HCT116 (cell line): ENCODE data around the gene KCNN3. TPM values are rescaled to one million over a fixed set of nuclear protein-coding genes. Genes with fewer than 3 reads are reported as not detected.

Experiments
- ATAC-seq: fragments of 200-7000 bp; cut with Tn5 transposase; 2 replicates; pipeline ENCODE4 v1.9.1; 2020; ENCODE audit warnings: mild to moderate bottlenecking, moderate library complexity
- BruUV-seq: library from RNA; stranded (reverse); fragments of 400-500 nt; replicated peaks from 2 replicates; lab custom pipeline; 2021; lab: Mats Ljungman, UMichigan
- CTCF ChIA-PET: fragments of 300-600 bp; sonication (Branson Sonifier 250); formaldehyde crosslinking; loops from one replicate; lab custom pipeline; 2021; ENCODE audit warnings: antibody characterized with exemption; lab: Charles Lee
- POLR2A ChIA-PET: fragments of 300-600, 350-600 bp; sonication (Branson Sonifier 250); formaldehyde crosslinking; loops from one replicate; lab custom pipeline; 2021; ENCODE audit warnings: antibody characterized with exemption; lab: Charles Lee
- RAD21 ChIA-PET, 2 experiments: fragments of 300-600 bp; sonication (Branson Sonifier 250); formaldehyde crosslinking; loops; one replicate each; lab custom pipeline; 2023; ENCODE audit warnings: low total read pairs in 2 of 2; ENCODE audit not compliant: uncharacterized antibody in 2 of 2, unreplicated experiment in 2 of 2, low non-redundant PET in 1 of 2; lab: Charles Lee
- DNase-seq: peaks from one replicate; pipeline ENCODE4 v3.0.0-alpha.2; 2010; ENCODE audit warnings: low read depth, low spot score
- H2AFZ ChIP-seq: fragments of 200-600 bp; shearing (Covaris generic), sonication (generic); 2 replicates; pipeline ENCODE4 v1.6.1; 2017; ENCODE audit warnings: low read depth, mixed run types, mixed read lengths, antibody characterized with exemption, low read length; ENCODE audit not compliant: poor library complexity, severe bottlenecking
- H3K27ac ChIP-seq: 2 replicates; pipeline ENCODE4 v1.5.1; 2012; ENCODE audit warnings: low read depth, low read length
- H3K27me3 ChIP-seq: fragments of 200-600 bp; sonication (generic); 2 replicates; pipeline ENCODE4 v1.6.1; 2016; ENCODE audit warnings: mixed run types, low read length, mixed read lengths; ENCODE audit not compliant: insufficient read depth
- H3K36me3 ChIP-seq, 2 experiments: fragments of 200-500 bp in 1 of 2; fragments of 200-600 bp in 1 of 2; sonication (Bioruptor generic) in 1 of 2; sonication (generic) in 1 of 2; 2 replicates each; pipeline versions ENCODE4 v1.5.1 to v1.6.1; 2014 to 2016; ENCODE audit warnings: low read length in 2 of 2, inconsistent platforms in 1 of 2, mixed read lengths in 1 of 2, mixed run types in 1 of 2; ENCODE audit not compliant: insufficient read depth in 2 of 2, control insufficient read depth in 1 of 2
- H3K4me1 ChIP-seq, 2 experiments: fragments of 200-600 bp in 1 of 2; sonication (generic) in 1 of 2; 2 replicates each; pipeline versions ENCODE4 v1.5.1 to v1.6.1; 2012 to 2017; ENCODE audit warnings: low read length in 2 of 2, inconsistent platforms in 1 of 2, mild to moderate bottlenecking in 1 of 2, mixed read lengths in 1 of 2, mixed run types in 1 of 2, moderate library complexity in 1 of 2; ENCODE audit not compliant: insufficient read depth in 2 of 2, control insufficient read depth in 1 of 2
- H3K4me2 ChIP-seq: fragments of 200-600 bp; sonication (generic); 2 replicates; pipeline ENCODE4 v1.6.1; 2017; ENCODE audit warnings: mixed run types, low read length, mixed read lengths
- H3K4me3 ChIP-seq, 2 experiments: fragments of 200-600 bp in 1 of 2; sonication (generic) in 1 of 2; replicated peaks in 1 of 2; 2 replicates each; pipeline ENCODE4 v1.5.1; 2011 to 2016; ENCODE audit warnings: low read length in 2 of 2, control low read depth in 1 of 2, low read depth in 1 of 2, mild to moderate bottlenecking in 1 of 2, mixed read lengths in 1 of 2, mixed run types in 1 of 2
- H3K79me2 ChIP-seq: fragments of 200-600 bp; sonication (generic); 2 replicates; pipeline ENCODE4 v1.6.1; 2017; ENCODE audit warnings: mild to moderate bottlenecking, mixed run types, low read length, moderate library complexity, mixed read lengths; ENCODE audit not compliant: insufficient read depth
- H3K9ac ChIP-seq: fragments of 200-600 bp; sonication (generic); 2 replicates; pipeline ENCODE4 v1.6.1; 2016; ENCODE audit warnings: low read length, mixed read lengths
- H3K9me2 ChIP-seq: fragments of 200-600 bp; sonication (generic), shearing (Covaris generic); 2 replicates; pipeline ENCODE4 v1.6.1; 2017; ENCODE audit warnings: mixed run types, mild to moderate bottlenecking, moderate library complexity; ENCODE audit not compliant: insufficient read depth
- H3K9me3 ChIP-seq, 2 experiments: fragments of 200-500 bp in 1 of 2; fragments of 200-600 bp in 1 of 2; sonication (Bioruptor generic) in 1 of 2; sonication (generic) in 1 of 2; 2 replicates each; pipeline ENCODE4 v1.6.1; 2014 to 2017; ENCODE audit warnings: low read length in 2 of 2, mixed read lengths in 2 of 2, inconsistent platforms in 1 of 2, low read depth in 1 of 2, mild to moderate bottlenecking in 1 of 2, mixed run types in 1 of 2, moderate library complexity in 1 of 2; ENCODE audit not compliant: control insufficient read depth in 1 of 2, insufficient read depth in 1 of 2
- H4K20me1 ChIP-seq: fragments of 200-600 bp; sonication (generic), shearing (Covaris generic); 2 replicates; pipeline ENCODE4 v1.6.1; 2017; ENCODE audit warnings: mixed run types, mild to moderate bottlenecking, moderate library complexity; ENCODE audit not compliant: insufficient read depth
- CTCF ChIP-seq, 3 experiments: fragments of 200-600 bp in 1 of 3; sonication (generic) in 1 of 3; IDR thresholded peaks in 2 of 3; conservative IDR thresholded peaks in 1 of 3; 2 replicates each; pipeline ENCODE4 v1.5.1; 2012 to 2017; ENCODE audit warnings: low read depth in 2 of 3, low read length in 2 of 3, antibody characterized with exemption in 1 of 3, borderline replicate concordance in 1 of 3, control low read depth in 1 of 3, mild to moderate bottlenecking in 1 of 3, mixed read lengths in 1 of 3, mixed run types in 1 of 3, moderate library complexity in 1 of 3; ENCODE audit not compliant: insufficient read depth in 1 of 3
- RAD21 ChIP-seq: IDR thresholded peaks from 2 replicates; pipeline ENCODE4 v1.6.1; 2012; ENCODE audit warnings: low read depth, mild to moderate bottlenecking
- REST ChIP-seq: IDR thresholded peaks from 2 replicates; pipeline ENCODE4 v1.6.1; 2012; ENCODE audit warnings: low read depth
- YY1 ChIP-seq: IDR thresholded peaks from 2 replicates; pipeline ENCODE4 v1.6.1; 2011; ENCODE audit warnings: low read length, low read depth, moderate library complexity, mild to moderate bottlenecking; ENCODE audit not compliant: insufficient replicate concordance; ENCODE audit errors: extremely low read depth
- intact Hi-C: fragments of 100-400 bp; cut with micrococcal nuclease; formaldehyde crosslinking; loops from 2 replicates; pipeline ENCODE4 v1.10.0; 2022
- total RNA-seq: library from RNA; stranded (reverse); gene quantifications from one replicate; pipeline ENCODE4 v1.2.1, GENCODE V29; 2021; ENCODE audit not compliant: unreplicated experiment
- TF ChIP-seq, protein P1 (sequence below): IDR thresholded peaks from 2 replicates; pipeline ENCODE4 v1.6.1; 2012

KCNN3 gene
- total RNA-seq, 1 experiment from 2014 or later: 1.1 TPM

- no peak overlapping the region for H3K4me3 ChIP-seq
- H3K79me2 ChIP-seq: no peaks in the 10 kb centered on the region
- no peaks in the 10 kb centered on the region for H3K9me2 ChIP-seq
- ATAC-seq: no peak
- H3K36me3 ChIP-seq: no peaks in the 10 kb centered on the region
- ChIA-PET POLR2A (no interaction called here), RAD21 (no interaction called here), CTCF (interaction anchor here (1.6 kb wide), 1 partner anchor 52 kb away, joined by 3 read pairs; no protein-coding TSS in a partner anchor)
- H3K9ac ChIP-seq: no peak overlapping the region
- H3K27me3 ChIP-seq: peaks cover 11% of the 10 kb centered on the region; the same call in 1 of the 2 replicates
- no TSS peak for BruUV-seq
- no peaks in the 10 kb centered on the region for H4K20me1 ChIP-seq
- H3K27ac ChIP-seq: no peak overlapping the region
- H2AFZ ChIP-seq: no peak overlapping the region
- no peak overlapping the region for H3K4me2 ChIP-seq
- no peaks in the 10 kb centered on the region for H3K4me1 ChIP-seq
- TF ChIP-seq, protein P1, sequence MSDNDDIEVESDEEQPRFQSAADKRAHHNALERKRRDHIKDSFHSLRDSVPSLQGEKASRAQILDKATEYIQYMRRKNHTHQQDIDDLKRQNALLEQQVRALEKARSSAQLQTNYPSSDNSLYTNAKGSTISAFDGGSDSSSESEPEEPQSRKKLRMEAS: no peak
- TF ChIP-seq CTCF (IDR thresholded peaks at IDR 0.05 in 2 of 3, conservative IDR thresholded peaks at IDR 0.05 in 1 of 3; ENCODE audit: borderline replicate concordance in 1 of 3, insufficient read depth in 1 of 3, low read depth in 2 of 3, low read length in 2 of 3): no peak
- no peak for DNase-seq
- no peaks in the 10 kb centered on the region for H3K9me3 ChIP-seq
- intact Hi-C loops: loop anchor here (5.0 kb wide), 1 partner anchor 110 kb away; no protein-coding TSS in a partner anchor
Measured at GRCh38 chr1:154767315-154768240, 102.5 kb downstream of the KCNN3 start.

- Histone ChIP-seq H3K4me2 (no peak overlapping the region), H3K36me3 (no peaks in the 10 kb centered on the region), H3K9me2 (no peaks in the 10 kb centered on the region), H3K9ac (no peak overlapping the region), H3K9me3 (no peaks in the 10 kb centered on the region), H3K27me3 (peaks cover 11% of the 10 kb centered on the region; the same call in 1 of the 2 replicates), H2AFZ (no peak overlapping the region), H3K27ac (no peak overlapping the region), H3K79me2 (no peaks in the 10 kb centered on the region), H3K4me1 (no peaks in the 10 kb centered on the region), H4K20me1 (no peaks in the 10 kb centered on the region), H3K4me3 (no peak overlapping the region)
- DNase-seq (peak; percentile 38), ATAC-seq (peak; percentile 100)
- POLR2A ChIA-PET: no interaction called here
- intact Hi-C loops: loop anchor here (5.0 kb wide), 1 partner anchor 111 kb away; no protein-coding TSS in a partner anchor
- CTCF ChIA-PET: interaction anchor here (0.6 to 1.6 kb wide), 7 partner anchors 9 to 112 kb away, joined by 3 to 7 read pairs (median 5); no protein-coding TSS in a partner anchor
- RAD21 ChIA-PET: interaction anchor here in 1 of 2 experiments (1.1 kb wide), 1 partner anchor 113 kb away, joined by 3 read pairs; no protein-coding TSS in a partner anchor
- no TSS peak for BruUV-seq
- TF ChIP-seq CTCF (IDR thresholded peaks at IDR 0.05 in 2 of 3, conservative IDR thresholded peaks at IDR 0.05 in 1 of 3; ENCODE audit: borderline replicate concordance in 1 of 3, insufficient read depth in 1 of 3, low read depth in 2 of 3, low read length in 2 of 3) (peak; percentile 52 to 75 (median 55); a peak in 5 of 6 replicates), RAD21 (peak; percentile 53), REST (no peak), YY1 (no peak)
Measured at GRCh38 chr1:154765970-154766369, 104.1 kb downstream of the KCNN3 start.
